ENCODE data around the gene RSBN1L.

- TF ChIP-seq, protein P1, sequence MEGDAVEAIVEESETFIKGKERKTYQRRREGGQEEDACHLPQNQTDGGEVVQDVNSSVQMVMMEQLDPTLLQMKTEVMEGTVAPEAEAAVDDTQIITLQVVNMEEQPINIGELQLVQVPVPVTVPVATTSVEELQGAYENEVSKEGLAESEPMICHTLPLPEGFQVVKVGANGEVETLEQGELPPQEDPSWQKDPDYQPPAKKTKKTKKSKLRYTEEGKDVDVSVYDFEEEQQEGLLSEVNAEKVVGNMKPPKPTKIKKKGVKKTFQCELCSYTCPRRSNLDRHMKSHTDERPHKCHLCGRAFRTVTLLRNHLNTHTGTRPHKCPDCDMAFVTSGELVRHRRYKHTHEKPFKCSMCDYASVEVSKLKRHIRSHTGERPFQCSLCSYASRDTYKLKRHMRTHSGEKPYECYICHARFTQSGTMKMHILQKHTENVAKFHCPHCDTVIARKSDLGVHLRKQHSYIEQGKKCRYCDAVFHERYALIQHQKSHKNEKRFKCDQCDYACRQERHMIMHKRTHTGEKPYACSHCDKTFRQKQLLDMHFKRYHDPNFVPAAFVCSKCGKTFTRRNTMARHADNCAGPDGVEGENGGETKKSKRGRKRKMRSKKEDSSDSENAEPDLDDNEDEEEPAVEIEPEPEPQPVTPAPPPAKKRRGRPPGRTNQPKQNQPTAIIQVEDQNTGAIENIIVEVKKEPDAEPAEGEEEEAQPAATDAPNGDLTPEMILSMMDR (IDR thresholded peaks at IDR 0.05) = no peak
- TF ChIP-seq FOSL2 (IDR thresholded peaks at IDR 0.05; ENCODE audit: borderline replicate concordance, low read depth) = no peak
- TF ChIP-seq USF1 (IDR thresholded peaks at IDR 0.05; ENCODE audit: borderline replicate concordance, low read depth) = no peak
- TF ChIP-seq SIN3A (IDR thresholded peaks at IDR 0.05; ENCODE audit: borderline replicate concordance, low read depth, low read length) = no peak
- TF ChIP-seq TAF1 (IDR thresholded peaks at IDR 0.05; ENCODE audit: borderline replicate concordance, low read depth, low read length) = no peak
- no peak for TF ChIP-seq ELF1 (IDR thresholded peaks at IDR 0.05)
- no peak for TF ChIP-seq MXI1 (IDR thresholded peaks at IDR 0.05; ENCODE audit: low read depth, low read length)
- no peak for TF ChIP-seq YY1 (IDR thresholded peaks at IDR 0.05; ENCODE audit: low read depth)
- TF ChIP-seq, protein P2, sequence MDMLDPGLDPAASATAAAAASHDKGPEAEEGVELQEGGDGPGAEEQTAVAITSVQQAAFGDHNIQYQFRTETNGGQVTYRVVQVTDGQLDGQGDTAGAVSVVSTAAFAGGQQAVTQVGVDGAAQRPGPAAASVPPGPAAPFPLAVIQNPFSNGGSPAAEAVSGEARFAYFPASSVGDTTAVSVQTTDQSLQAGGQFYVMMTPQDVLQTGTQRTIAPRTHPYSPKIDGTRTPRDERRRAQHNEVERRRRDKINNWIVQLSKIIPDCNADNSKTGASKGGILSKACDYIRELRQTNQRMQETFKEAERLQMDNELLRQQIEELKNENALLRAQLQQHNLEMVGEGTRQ (IDR thresholded peaks at IDR 0.05; ENCODE audit: borderline replicate concordance, low read depth, low read length) = no peak
Measured at GRCh38 chr7:77698042-77698625, 1.9 kb downstream of the RSBN1L start.
